Trophoblast cell (in vitro differentiated cells and primary cell): Measurements from ENCODE around the gene BCL11B.

Experiments
- DNase-seq, 2 donors: peaks; one replicate each; pipeline ENCODE4 v3.0.0-alpha.2; 2016
- H2AFZ ChIP-seq: 2 replicates; pipeline ENCODE4 v1.6.1; 2013; ENCODE audit warnings: low read length, moderate library complexity, mild to moderate bottlenecking; ENCODE audit not compliant: insufficient read depth, poor library complexity
- H2AK5ac ChIP-seq: 2 replicates; pipeline ENCODE4 v1.6.1; 2013; ENCODE audit warnings: mild to moderate bottlenecking, low read length
- H2BK120ac ChIP-seq: 2 replicates; pipeline ENCODE4 v1.6.1; 2013; ENCODE audit warnings: low read length, mild to moderate bottlenecking, moderate library complexity; ENCODE audit not compliant: insufficient read depth, poor library complexity
- H2BK12ac ChIP-seq: 2 replicates; pipeline ENCODE4 v1.6.1; 2013; ENCODE audit warnings: mild to moderate bottlenecking, low read length, moderate library complexity
- H2BK5ac ChIP-seq: 2 replicates; pipeline ENCODE4 v1.6.1; 2013; ENCODE audit warnings: low read length, low read depth, moderate library complexity, mild to moderate bottlenecking; ENCODE audit not compliant: poor library complexity
- H3K14ac ChIP-seq: 2 replicates; pipeline ENCODE4 v1.6.1; 2013; ENCODE audit warnings: mild to moderate bottlenecking, low read length
- H3K18ac ChIP-seq: 2 replicates; pipeline ENCODE4 v1.6.1; 2013; ENCODE audit warnings: mild to moderate bottlenecking, low read length
- H3K23ac ChIP-seq: 2 replicates; pipeline ENCODE4 v1.6.1; 2013; ENCODE audit warnings: low read length
- H3K27ac ChIP-seq: 2 replicates; pipeline ENCODE4 v1.5.1; 2013; ENCODE audit warnings: low read depth, mild to moderate bottlenecking, inconsistent platforms, low read length, moderate library complexity
- H3K27me3 ChIP-seq: 2 replicates; pipeline ENCODE4 v1.6.1; 2013; ENCODE audit warnings: inconsistent platforms, mild to moderate bottlenecking, low read length, moderate library complexity; ENCODE audit not compliant: insufficient read depth
- H3K36me3 ChIP-seq, 2 experiments: 1 replicate in 1 of 2; 2 replicates in 1 of 2; pipeline ENCODE4 v1.6.1; 2013; ENCODE audit warnings: low read length in 2 of 2, mild to moderate bottlenecking in 2 of 2, moderate library complexity in 1 of 2; ENCODE audit not compliant: insufficient read depth in 2 of 2, control insufficient read depth in 1 of 2
- H3K4ac ChIP-seq: 2 replicates; pipeline ENCODE4 v1.6.1; 2013; ENCODE audit warnings: low read depth, mild to moderate bottlenecking, low read length, moderate library complexity
- H3K4me1 ChIP-seq, 2 experiments: 1 replicate in 1 of 2; 2 replicates in 1 of 2; pipeline ENCODE4 v1.6.1; 2013; ENCODE audit warnings: low read length in 2 of 2, mild to moderate bottlenecking in 2 of 2, moderate library complexity in 1 of 2; ENCODE audit not compliant: insufficient read depth in 2 of 2, control insufficient read depth in 1 of 2
- H3K4me2 ChIP-seq: 2 replicates; pipeline ENCODE4 v1.6.1; 2013; ENCODE audit warnings: inconsistent platforms, mild to moderate bottlenecking, low read length, moderate library complexity
- H3K4me3 ChIP-seq: 2 replicates; pipeline ENCODE4 v1.5.1; 2013; ENCODE audit warnings: mild to moderate bottlenecking, low read depth, low read length, inconsistent platforms
- H3K79me1 ChIP-seq: one replicate; pipeline ENCODE4 v1.6.1; 2013; ENCODE audit warnings: low read length
- H3K79me2 ChIP-seq: 2 replicates; pipeline ENCODE4 v1.6.1; 2013; ENCODE audit warnings: low read length, mild to moderate bottlenecking; ENCODE audit not compliant: control insufficient read depth, insufficient read depth, poor library complexity
- H3K9ac ChIP-seq: 2 replicates; pipeline ENCODE4 v1.6.1; 2013; ENCODE audit warnings: mild to moderate bottlenecking, low read length
- H3K9me3 ChIP-seq: 2 replicates; pipeline ENCODE4 v1.6.1; 2013; ENCODE audit warnings: low read depth, mild to moderate bottlenecking, control low read depth, inconsistent platforms, low read length; ENCODE audit not compliant: insufficient read depth
- H4K12ac ChIP-seq: 2 replicates; pipeline ENCODE4 v1.6.1; 2013; ENCODE audit warnings: low read depth, mild to moderate bottlenecking, low read length, moderate library complexity
- H4K8ac ChIP-seq: 2 replicates; pipeline ENCODE4 v1.6.1; 2013; ENCODE audit warnings: low read depth, mild to moderate bottlenecking, low read length, moderate library complexity
- H4K91ac ChIP-seq: one replicate; pipeline ENCODE4 v1.6.1; 2013; ENCODE audit warnings: low read depth, mild to moderate bottlenecking, low read length, moderate library complexity
- WGBS: extraction: QIAGEN DNeasy Blood & Tissue Kit; methylation state at CpG from one replicate; pipeline ENCODE4 v1.1.7; 2013; ENCODE audit warnings: missing lambda C conversion rate; ENCODE audit not compliant: insufficient read length, insufficient coverage; ENCODE audit errors: extremely low coverage; 5-methylcytosine and 5-hydroxymethylcytosine counted together

BCL11B gene

DNA sequence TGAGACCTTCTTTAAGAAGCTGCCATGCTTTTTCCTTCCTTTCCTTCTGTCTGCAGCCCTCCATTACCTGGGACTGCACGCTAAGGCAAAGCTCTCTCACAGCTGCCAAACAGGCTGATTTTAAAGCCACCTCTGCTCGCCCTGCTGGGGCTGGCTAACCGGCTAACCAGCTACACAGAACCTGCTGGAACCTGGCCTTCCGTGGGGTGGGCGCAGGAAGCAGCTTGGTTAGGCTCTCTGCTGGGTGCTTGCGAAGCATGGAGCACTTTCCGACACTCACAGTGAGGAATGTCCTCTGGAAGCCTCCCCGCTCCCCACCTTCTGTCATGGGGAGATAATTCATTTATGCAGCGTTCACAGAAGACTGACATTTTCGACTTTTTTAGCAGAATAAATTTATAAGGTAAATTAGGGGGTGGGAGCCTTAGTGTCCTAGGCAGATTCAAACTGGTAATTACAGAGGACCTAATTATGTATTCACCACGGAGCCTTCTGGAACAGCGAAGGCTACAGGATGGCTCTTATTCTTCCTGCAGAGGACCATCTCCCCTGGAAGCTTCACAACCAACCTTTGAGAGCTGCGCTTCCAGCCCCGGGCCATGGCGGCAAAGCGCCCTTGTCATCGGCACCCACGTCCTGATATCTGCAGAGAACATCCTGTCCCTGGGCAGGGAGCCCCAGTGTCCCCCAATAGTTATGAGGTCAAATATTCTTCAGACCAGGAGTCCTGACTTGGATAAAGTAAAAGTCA lies 12.4 kb upstream of the BCL11B start:
- no peaks in the 10 kb centered on the region for H3K9me3 ChIP-seq
- H3K4me1 ChIP-seq = peaks cover 0 to 8% of the 10 kb centered on the region in 2 experiments
- H2BK5ac ChIP-seq = no peak overlapping the region
- no peaks in the 10 kb centered on the region for H3K79me2 ChIP-seq
- no peak overlapping the region for H3K9ac ChIP-seq
- no peaks in the 10 kb centered on the region for H3K36me3 ChIP-seq
- no peak overlapping the region for H2BK120ac ChIP-seq
- H4K8ac ChIP-seq = no peak overlapping the region
- no peak overlapping the region for H3K4me2 ChIP-seq
- no peak overlapping the region for H4K12ac ChIP-seq
- H2AFZ ChIP-seq = no peak overlapping the region
- no peak overlapping the region for H2AK5ac ChIP-seq
- H2BK12ac ChIP-seq = no peak overlapping the region
- no peak overlapping the region for H3K18ac ChIP-seq
- H3K23ac ChIP-seq = no peak overlapping the region
- no peak overlapping the region for H3K27ac ChIP-seq
- H3K27me3 ChIP-seq = no peaks in the 10 kb centered on the region
- H3K14ac ChIP-seq = no peak overlapping the region
- no peak overlapping the region for H3K4me3 ChIP-seq
- no peaks in the 10 kb centered on the region for H3K79me1 ChIP-seq
- WGBS = no CpG with 5 or more reads among the region's 18 CpGs
- no peak for DNase-seq
- H4K91ac ChIP-seq = no peak overlapping the region
- no peak overlapping the region for H3K4ac ChIP-seq

DNA sequence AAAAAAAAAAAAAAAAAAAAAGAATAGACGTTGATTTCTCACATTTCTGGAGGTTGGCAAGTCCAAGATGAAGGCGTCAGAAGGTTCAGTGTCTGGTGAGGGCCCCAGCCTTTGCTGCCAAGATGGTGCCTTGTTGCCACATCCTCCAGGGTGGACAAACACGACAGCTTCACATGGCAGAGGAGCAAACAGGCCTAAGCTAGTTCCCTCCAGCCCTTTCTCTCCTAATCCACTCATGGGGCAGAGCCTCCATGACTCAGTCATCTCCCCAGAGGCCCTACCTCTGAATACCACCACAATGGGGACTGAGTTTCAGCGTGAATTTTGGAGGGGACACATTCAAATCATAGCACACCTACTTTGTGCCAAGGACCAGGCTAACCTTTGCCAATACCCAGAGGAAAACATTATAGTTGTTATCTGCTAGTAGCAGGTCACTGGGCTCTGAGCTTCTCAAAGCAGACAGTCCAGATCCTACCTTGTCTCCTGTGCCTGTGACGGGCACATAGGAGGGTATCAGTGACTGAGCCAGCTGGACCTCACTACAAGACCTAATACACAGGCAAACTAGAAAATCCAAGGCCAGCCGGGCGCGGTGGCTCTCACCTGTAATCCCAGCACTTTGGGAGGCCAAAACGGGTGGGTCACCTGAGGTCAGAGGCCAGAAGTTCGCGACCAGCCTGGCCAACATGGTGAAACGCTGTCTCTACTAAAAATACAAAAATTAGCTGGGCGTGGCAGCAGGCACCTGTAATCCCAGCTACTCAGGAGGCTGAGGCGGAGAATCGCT lies 10.5 kb upstream of the BCL11B start:
- Histone ChIP-seq H3K79me1 (no peaks in the 10 kb centered on the region), H3K4me2 (no peak overlapping the region), H3K9me3 (no peaks in the 10 kb centered on the region), H4K8ac (no peak overlapping the region), H2BK12ac (no peak overlapping the region), H3K4me3 (no peak overlapping the region), H2AK5ac (no peak overlapping the region), H3K27me3 (no peaks in the 10 kb centered on the region), H3K27ac (no peak overlapping the region), H3K4ac (no peak overlapping the region), H4K91ac (no peak overlapping the region), H3K4me1 (peaks cover 0 to 8% of the 10 kb centered on the region in 2 experiments), H3K14ac (no peak overlapping the region), H2AFZ (no peak overlapping the region), H3K36me3 (no peaks in the 10 kb centered on the region), H3K9ac (no peak overlapping the region), H2BK120ac (no peak overlapping the region), H3K79me2 (no peaks in the 10 kb centered on the region), H3K23ac (no peak overlapping the region), H4K12ac (no peak overlapping the region), H3K18ac (no peak overlapping the region), H2BK5ac (no peak overlapping the region)
- no CpG with 5 or more reads among the region's 15 CpGs for WGBS
- DNase-seq = no peak

DNA sequence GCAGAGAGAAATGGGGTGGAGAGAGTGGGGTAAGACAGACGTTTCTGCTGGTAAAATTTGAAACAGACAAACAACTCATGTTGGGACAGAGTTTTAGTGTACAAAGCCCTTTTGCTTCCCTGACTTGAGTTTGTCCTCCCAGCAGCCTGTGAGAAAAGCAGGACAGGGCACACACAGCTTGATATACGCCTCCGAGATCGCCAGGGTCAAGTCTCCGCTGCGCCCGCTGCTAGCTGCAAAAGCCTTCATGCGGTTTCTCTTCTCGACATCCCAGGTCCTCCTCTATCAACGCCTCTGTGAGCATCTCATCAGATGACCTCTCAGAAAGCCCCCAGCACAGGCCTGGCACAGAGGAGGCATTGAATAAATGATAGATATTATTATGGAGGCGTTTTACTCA lies 9.4 kb upstream of the BCL11B start:
- Histone ChIP-seq H3K4ac (no peak overlapping the region), H4K8ac (no peak overlapping the region), H4K91ac (no peak overlapping the region), H3K9me3 (no peaks in the 10 kb centered on the region), H3K4me3 (no peak overlapping the region), H3K23ac (no peak overlapping the region), H3K18ac (no peak overlapping the region), H3K9ac (no peak overlapping the region), H3K4me1 (peaks cover 0 to 8% of the 10 kb centered on the region in 2 experiments), H3K27ac (no peak overlapping the region), H3K79me2 (no peaks in the 10 kb centered on the region), H3K27me3 (no peaks in the 10 kb centered on the region), H3K79me1 (no peaks in the 10 kb centered on the region), H2BK5ac (no peak overlapping the region), H4K12ac (no peak overlapping the region), H3K4me2 (no peak overlapping the region), H2AK5ac (no peak overlapping the region), H3K14ac (no peak overlapping the region), H2BK12ac (no peak overlapping the region), H2BK120ac (no peak overlapping the region), H2AFZ (no peak overlapping the region), H3K36me3 (no peaks in the 10 kb centered on the region)
- WGBS = no CpG with 5 or more reads among the region's 11 CpGs
- no peak for DNase-seq

DNA sequence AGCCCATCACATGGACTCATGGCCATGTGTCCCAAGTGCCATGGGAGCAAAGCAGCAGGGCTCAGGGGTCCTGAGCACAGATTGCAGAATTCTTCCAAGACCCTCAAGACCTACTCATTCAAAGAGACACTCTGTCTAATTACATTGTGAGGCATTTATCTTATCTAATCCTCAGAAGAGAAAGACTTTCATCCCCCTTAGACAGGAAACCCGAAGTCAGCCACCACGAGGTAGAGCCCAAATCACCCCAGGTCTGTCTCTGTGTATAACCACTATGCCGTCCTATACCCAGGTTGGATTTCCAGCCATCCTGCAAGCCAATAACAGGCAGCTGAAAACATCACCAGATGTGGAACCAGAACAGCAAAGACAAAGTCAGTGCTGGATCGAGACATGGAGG lies 8.9 kb upstream of the BCL11B start:
- Histone ChIP-seq H4K91ac (no peak overlapping the region), H3K18ac (no peak overlapping the region), H2AFZ (no peak overlapping the region), H2BK120ac (no peak overlapping the region), H2BK5ac (no peak overlapping the region), H3K4me3 (no peak overlapping the region), H3K27ac (no peak overlapping the region), H3K79me1 (no peaks in the 10 kb centered on the region), H3K27me3 (no peaks in the 10 kb centered on the region), H4K8ac (no peak overlapping the region), H2AK5ac (no peak overlapping the region), H3K36me3 (no peaks in the 10 kb centered on the region), H3K79me2 (no peaks in the 10 kb centered on the region), H4K12ac (no peak overlapping the region), H3K4me1 (peaks cover 0 to 4% of the 10 kb centered on the region in 2 experiments), H2BK12ac (no peak overlapping the region), H3K9ac (no peak overlapping the region), H3K4me2 (no peak overlapping the region), H3K9me3 (no peaks in the 10 kb centered on the region), H3K23ac (no peak overlapping the region), H3K14ac (no peak overlapping the region), H3K4ac (no peak overlapping the region)
- no peak for DNase-seq
- WGBS = no CpG with 5 or more reads among the region's 4 CpGs
